ENCODE measurements around the gene TEX101.

The TEX101 gene

DNA sequence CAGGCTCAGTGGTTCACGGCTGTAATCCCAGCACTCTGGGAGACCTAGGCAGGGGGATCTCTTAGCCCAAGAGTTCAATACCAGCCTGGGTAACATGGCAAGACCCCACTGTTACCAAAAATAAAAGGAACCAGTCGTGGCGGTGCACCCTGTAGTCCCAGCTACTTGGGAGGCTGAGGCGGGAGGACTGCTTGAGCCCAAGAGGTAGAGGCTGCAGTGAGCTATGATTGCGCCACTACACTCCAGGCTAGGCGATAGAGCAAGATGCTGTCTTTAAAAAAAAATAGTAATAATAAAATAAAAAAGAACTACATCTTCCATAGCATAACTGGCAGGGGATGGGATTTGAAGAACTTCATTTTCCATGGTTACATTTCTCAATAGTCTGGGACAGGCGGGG lies 47.7 kb downstream of the TEX101 start:
- no peaks in the 10 kb centered on the region for H3K27me3 ChIP-seq (ENCODE audit: insufficient read depth, low read length)
- H2AFZ ChIP-seq (ENCODE audit: low read depth, low read length), result no peak overlapping the region
- no peaks in the 10 kb centered on the region for H3K9me3 ChIP-seq (ENCODE audit: low read length)
- no peak overlapping the region for H3K4me3 ChIP-seq (ENCODE audit: low read length)
- H3K36me3 ChIP-seq (ENCODE audit: insufficient read depth, low read length), result no peaks in the 10 kb centered on the region
- H3K4me1 ChIP-seq (ENCODE audit: insufficient read depth, low read length), result peaks cover 8% of the 10 kb centered on the region

GRCh38 chr19:43462785-43463380 lies 48.2 kb downstream of the TEX101 start:
- H2AFZ ChIP-seq (ENCODE audit: low read depth, low read length), result peak overlapping the region; percentile 75
- H3K4me1 ChIP-seq (ENCODE audit: insufficient read depth, low read length), result peaks cover 8% of the 10 kb centered on the region
- peak overlapping the region; percentile 60 for H3K4me3 ChIP-seq (ENCODE audit: low read length)
- no peaks in the 10 kb centered on the region for H3K9me3 ChIP-seq (ENCODE audit: low read length)
- no peaks in the 10 kb centered on the region for H3K27me3 ChIP-seq (ENCODE audit: insufficient read depth, low read length)
- no peaks in the 10 kb centered on the region for H3K36me3 ChIP-seq (ENCODE audit: insufficient read depth, low read length)

GRCh38 chr19:43463381-43464133 lies 48.9 kb downstream of the TEX101 start:
- Histone ChIP-seq H3K4me1 (ENCODE audit: insufficient read depth, low read length) (peaks cover 8% of the 10 kb centered on the region), H3K4me3 (ENCODE audit: low read length) (peak overlapping the region; percentile 60), H3K36me3 (ENCODE audit: insufficient read depth, low read length) (no peaks in the 10 kb centered on the region), H3K27me3 (ENCODE audit: insufficient read depth, low read length) (no peaks in the 10 kb centered on the region), H2AFZ (ENCODE audit: low read depth, low read length) (peak overlapping the region; percentile 75), H3K9me3 (ENCODE audit: low read length) (no peaks in the 10 kb centered on the region)

DNA sequence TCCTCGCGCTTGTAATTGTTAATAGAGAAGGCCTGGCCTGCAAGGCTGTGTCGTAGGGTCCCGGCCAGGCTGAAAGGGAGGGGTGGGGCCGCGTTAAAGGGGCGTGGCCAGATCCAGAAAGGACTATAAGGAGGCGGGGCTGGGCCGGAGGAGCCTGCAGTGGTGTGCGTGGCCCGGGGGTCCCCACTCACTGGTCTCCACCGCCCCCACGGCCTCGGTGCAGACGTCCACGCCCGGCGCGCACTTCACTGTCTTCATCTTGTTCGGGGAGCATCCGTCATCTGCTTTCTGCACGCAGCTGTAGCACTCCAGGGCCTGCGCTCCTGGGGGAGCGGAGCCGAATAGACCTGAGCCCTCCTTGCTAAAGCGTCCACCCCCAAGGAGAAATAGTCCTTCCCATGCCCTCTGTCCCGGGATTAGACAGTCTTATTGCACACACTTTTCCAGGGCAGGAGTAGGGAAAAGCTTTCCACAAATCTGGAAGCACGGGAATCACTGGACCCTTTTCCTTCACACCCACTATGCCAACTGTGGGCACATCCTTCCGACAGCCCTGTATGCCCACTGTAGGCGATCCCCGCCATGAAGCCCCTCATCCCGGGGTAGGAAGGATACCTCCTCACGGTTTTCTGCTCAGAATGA lies 49.6 kb downstream of the TEX101 start:
- no peaks in the 10 kb centered on the region for H3K27me3 ChIP-seq (ENCODE audit: insufficient read depth, low read length)
- H2AFZ ChIP-seq (ENCODE audit: low read depth, low read length), result peak overlapping the region; percentile 75
- no peaks in the 10 kb centered on the region for H3K9me3 ChIP-seq (ENCODE audit: low read length)
- H3K36me3 ChIP-seq (ENCODE audit: insufficient read depth, low read length), result no peaks in the 10 kb centered on the region
- peaks cover 8% of the 10 kb centered on the region for H3K4me1 ChIP-seq (ENCODE audit: insufficient read depth, low read length)
- peak overlapping the region; percentile 60 for H3K4me3 ChIP-seq (ENCODE audit: low read length)

- Histone ChIP-seq H3K27me3 (ENCODE audit: insufficient read depth, low read length) (no peaks in the 10 kb centered on the region), H2AFZ (ENCODE audit: low read depth, low read length) (peak within 1 kb of the TSS; percentile 75), H3K36me3 (ENCODE audit: insufficient read depth, low read length) (no peaks in the 10 kb centered on the region), H3K9me3 (ENCODE audit: low read length) (no peaks in the 10 kb centered on the region), H3K4me3 (ENCODE audit: low read length) (peak within 1 kb of the TSS; percentile 60), H3K4me1 (ENCODE audit: insufficient read depth, low read length) (peaks cover 8% of the 10 kb centered on the region)
Measured at GRCh38 chr19:43465468-43466120, 50.9 kb downstream of the TEX101 start, which contains the start of gene LYPD3. TSS of gene LYPD3 (minus strand) at chr19:43465608. CDS start at chr19:43465571, 37 bp downstream.

DNA sequence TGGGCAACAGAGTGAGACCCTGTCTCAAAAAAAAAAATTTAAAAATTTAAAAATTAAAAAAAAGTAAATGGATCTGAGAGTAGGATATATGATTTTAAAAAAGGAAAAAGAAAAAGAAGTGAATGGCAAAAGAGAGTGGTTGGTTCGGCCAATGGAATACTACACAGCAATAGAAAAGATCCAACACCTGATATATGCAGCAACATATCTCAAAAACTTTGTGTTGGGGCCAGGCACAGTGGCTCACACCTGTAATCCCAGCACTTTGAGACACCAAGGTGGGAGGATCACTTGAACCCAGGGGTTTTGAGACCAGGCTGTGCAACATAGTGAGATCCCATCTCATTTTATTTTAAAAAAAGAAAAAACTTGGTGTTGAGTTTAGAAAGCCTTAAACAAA lies 52.1 kb downstream of the TEX101 start:
- Histone ChIP-seq H3K36me3 (ENCODE audit: insufficient read depth, low read length) (no peaks in the 10 kb centered on the region), H3K4me3 (ENCODE audit: low read length) (no peak overlapping the region), H2AFZ (ENCODE audit: low read depth, low read length) (no peak overlapping the region), H3K9me3 (ENCODE audit: low read length) (no peaks in the 10 kb centered on the region), H3K4me1 (ENCODE audit: insufficient read depth, low read length) (peaks cover 8% of the 10 kb centered on the region), H3K27me3 (ENCODE audit: insufficient read depth, low read length) (no peaks in the 10 kb centered on the region)

GRCh38 chr19:43467276-43467675 lies 52.6 kb downstream of the TEX101 start:
- no peaks in the 10 kb centered on the region for H3K9me3 ChIP-seq (ENCODE audit: low read length)
- H2AFZ ChIP-seq (ENCODE audit: low read depth, low read length), result no peak overlapping the region
- no peak overlapping the region for H3K4me3 ChIP-seq (ENCODE audit: low read length)
- H3K27me3 ChIP-seq (ENCODE audit: insufficient read depth, low read length), result no peaks in the 10 kb centered on the region
- peaks cover 8% of the 10 kb centered on the region for H3K4me1 ChIP-seq (ENCODE audit: insufficient read depth, low read length)
- no peaks in the 10 kb centered on the region for H3K36me3 ChIP-seq (ENCODE audit: insufficient read depth, low read length)

- no peaks in the 10 kb centered on the region for H3K9me3 ChIP-seq (ENCODE audit: low read length)
- H3K4me1 ChIP-seq (ENCODE audit: insufficient read depth, low read length), result peaks cover 8% of the 10 kb centered on the region
- no peaks in the 10 kb centered on the region for H3K36me3 ChIP-seq (ENCODE audit: insufficient read depth, low read length)
- H3K27me3 ChIP-seq (ENCODE audit: insufficient read depth, low read length), result no peaks in the 10 kb centered on the region
- H3K4me3 ChIP-seq (ENCODE audit: low read length), result no peak overlapping the region
- H2AFZ ChIP-seq (ENCODE audit: low read depth, low read length), result no peak overlapping the region
Measured at GRCh38 chr19:43467730-43468129, 53.0 kb downstream of the TEX101 start.
